GM12878 (cell line): ENCODE data around the gene CD70. TPM values are rescaled to one million over a fixed set of nuclear protein-coding genes. Genes with fewer than 3 reads are reported as not detected.

ENCODE experiments used
- CBX3 ChIP-seq: fragments of 200-600 bp; sonication (generic); IDR thresholded peaks from 2 replicates; pipeline ENCODE4 v1.6.1; 2016; ENCODE audit warnings: low read depth, borderline replicate concordance
- EP300 ChIP-seq, 2 experiments: fragments of 150-350 bp in 1 of 2; IDR thresholded peaks; 2 replicates each; pipeline ENCODE4 v1.6.1; 2011 to 2012; ENCODE audit warnings: low read depth in 2 of 2, low read length in 2 of 2, borderline replicate concordance in 1 of 2, improper control_type of control experiment in 1 of 2, inconsistent platforms in 1 of 2; ENCODE audit not compliant: control insufficient read depth in 1 of 2
- ESRRA ChIP-seq: IDR thresholded peaks from 2 replicates; pipeline ENCODE4 v1.6.1; 2012; ENCODE audit warnings: mild to moderate bottlenecking, low read length, improper control_type of control experiment
- HDAC2 ChIP-seq: fragments of 200-600 bp; sonication (generic); IDR thresholded peaks from 2 replicates; pipeline ENCODE4 v1.6.1; 2017
- HSF1 ChIP-seq: fragments of 150-350 bp; IDR thresholded peaks from 2 replicates; pipeline ENCODE4 v1.6.1; 2014; ENCODE audit warnings: mild to moderate bottlenecking, low read depth, low read length
- MYB ChIP-seq: fragments of 150-350 bp; IDR thresholded peaks from 2 replicates; pipeline ENCODE4 v1.6.1; 2014; ENCODE audit warnings: mild to moderate bottlenecking, low read depth, low read length, borderline replicate concordance
- NR2C2 ChIP-seq: IDR thresholded peaks from 2 replicates; pipeline ENCODE4 v1.6.1; 2011; ENCODE audit warnings: borderline replicate concordance, low read depth; ENCODE audit not compliant: control insufficient read depth, insufficient read length
- POU2F2 ChIP-seq: IDR thresholded peaks from 3 replicates; pipeline ENCODE4 v1.6.1; 2011; ENCODE audit warnings: low read depth, mild to moderate bottlenecking, low read length, borderline replicate concordance
- RCOR1 ChIP-seq: conservative IDR thresholded peaks from 2 replicates; pipeline ENCODE4 v1.6.1; 2012; ENCODE audit warnings: low read depth, low read length, improper control_type of control experiment
- RUNX3 ChIP-seq: IDR thresholded peaks from 2 replicates; pipeline ENCODE4 v1.6.1; 2012; ENCODE audit warnings: low read length, inconsistent platforms
- SUZ12 ChIP-seq: fragments of 200-600 bp; sonication (generic); IDR thresholded peaks from one replicate; pipeline ENCODE4 v1.6.1; 2018; ENCODE audit warnings: antibody characterized with exemption, mild to moderate bottlenecking; ENCODE audit not compliant: unreplicated experiment
- WRNIP1 ChIP-seq: IDR thresholded peaks from 2 replicates; pipeline ENCODE4 v1.6.1; 2011; ENCODE audit warnings: low read depth, low read length, improper control_type of control experiment, borderline replicate concordance
- YBX1 ChIP-seq: fragments of 450-650 bp; IDR thresholded peaks from 2 replicates; pipeline ENCODE4 v1.6.1; 2016; ENCODE audit warnings: antibody characterized with exemption
- polyA plus RNA-seq, 11 experiments: library from polyadenylated mRNA; depleted of rRNA in 4 of 11; unstranded in 6 of 11; stranded (reverse) in 5 of 11; fragments of >200 nt; fragmentation: Nextera tagmentation in 4 of 11; fragmentation: Illumina TruSeq in 1 of 11; extraction: Ambion mirVana in 4 of 11; extraction: Trizol in 1 of 11; gene quantifications; 1 replicate in 1 of 11; 2 replicates in 10 of 11; pipeline versions ENCODE4 v1.2.1 to v1.2.3, GENCODE V29; 2011 to 2016; ENCODE audit warnings: inconsistent platforms in 2 of 11, missing spikeins in 2 of 11, low read depth in 1 of 11
- total RNA-seq, 4 experiments: library from RNA; depleted of rRNA in 3 of 4; stranded (reverse); fragments of >200 nt in 3 of 4; fragmentation: Illumina TruSeq in 1 of 4; extraction: Trizol in 1 of 4; gene quantifications; 2 replicates each; pipeline versions ENCODE4 v1.2.1 to v1.2.3, GENCODE V29; 2013 to 2021
- TF ChIP-seq, protein P1 (sequence below): fragments of 450-650 bp; formaldehyde crosslinking; IDR thresholded peaks from 2 replicates; pipeline ENCODE4 v1.4.0; 2022; ENCODE audit warnings: mild to moderate bottlenecking, moderate library complexity
- TF ChIP-seq, protein P2 (sequence below): IDR thresholded peaks from 2 replicates; pipeline ENCODE4 v1.6.1; 2012; ENCODE audit warnings: low read depth, low read length, improper control_type of control experiment
- TF ChIP-seq, protein P3 (sequence below): IDR thresholded peaks from 2 replicates; pipeline ENCODE4 v1.6.1; 2011; ENCODE audit warnings: borderline replicate concordance, low read depth, mild to moderate bottlenecking, moderate library complexity, low read length; ENCODE audit not compliant: insufficient read depth, poor library complexity, severe bottlenecking
- TF ChIP-seq, protein P4 (sequence below): fragments of 450-650 bp; IDR thresholded peaks from 2 replicates; pipeline ENCODE4 v1.6.1; 2017; ENCODE audit warnings: mild to moderate bottlenecking, moderate library complexity

The CD70 gene
- total and polyA plus RNA-seq, 10 of the 15 experiments (the other 5 are each of a cell fraction or from before 2014, with no cell fraction given), result 16.4 to 441 (median 265) TPM

- TF ChIP-seq MYB (no peak), HDAC2 (no peak), RCOR1 (no peak), ESRRA (no peak), POU2F2 (0 out of 3 replicates have a peak, but pooled peaks have one; percentile 50), SUZ12 (no peak), WRNIP1 (0 out of 2 replicates have a peak, but pooled peaks have one; percentile 46), YBX1 (0 out of 2 replicates have a peak, but pooled peaks have one; percentile 82), NR2C2 (no peak), EP300 (IDR thresholded peaks at IDR 0.05; ENCODE audit: borderline replicate concordance in 1 of 2, control insufficient read depth in 1 of 2, low read depth in 2 of 2, low read length in 2 of 2) (peak in 1 of 2 experiments; percentile 69; a peak in 2 of 4 replicates), HSF1 (peak; percentile 69; the same call in 1 of the 2 replicates), RUNX3 (no peak), CBX3 (no peak)
- TF ChIP-seq, protein P1, sequence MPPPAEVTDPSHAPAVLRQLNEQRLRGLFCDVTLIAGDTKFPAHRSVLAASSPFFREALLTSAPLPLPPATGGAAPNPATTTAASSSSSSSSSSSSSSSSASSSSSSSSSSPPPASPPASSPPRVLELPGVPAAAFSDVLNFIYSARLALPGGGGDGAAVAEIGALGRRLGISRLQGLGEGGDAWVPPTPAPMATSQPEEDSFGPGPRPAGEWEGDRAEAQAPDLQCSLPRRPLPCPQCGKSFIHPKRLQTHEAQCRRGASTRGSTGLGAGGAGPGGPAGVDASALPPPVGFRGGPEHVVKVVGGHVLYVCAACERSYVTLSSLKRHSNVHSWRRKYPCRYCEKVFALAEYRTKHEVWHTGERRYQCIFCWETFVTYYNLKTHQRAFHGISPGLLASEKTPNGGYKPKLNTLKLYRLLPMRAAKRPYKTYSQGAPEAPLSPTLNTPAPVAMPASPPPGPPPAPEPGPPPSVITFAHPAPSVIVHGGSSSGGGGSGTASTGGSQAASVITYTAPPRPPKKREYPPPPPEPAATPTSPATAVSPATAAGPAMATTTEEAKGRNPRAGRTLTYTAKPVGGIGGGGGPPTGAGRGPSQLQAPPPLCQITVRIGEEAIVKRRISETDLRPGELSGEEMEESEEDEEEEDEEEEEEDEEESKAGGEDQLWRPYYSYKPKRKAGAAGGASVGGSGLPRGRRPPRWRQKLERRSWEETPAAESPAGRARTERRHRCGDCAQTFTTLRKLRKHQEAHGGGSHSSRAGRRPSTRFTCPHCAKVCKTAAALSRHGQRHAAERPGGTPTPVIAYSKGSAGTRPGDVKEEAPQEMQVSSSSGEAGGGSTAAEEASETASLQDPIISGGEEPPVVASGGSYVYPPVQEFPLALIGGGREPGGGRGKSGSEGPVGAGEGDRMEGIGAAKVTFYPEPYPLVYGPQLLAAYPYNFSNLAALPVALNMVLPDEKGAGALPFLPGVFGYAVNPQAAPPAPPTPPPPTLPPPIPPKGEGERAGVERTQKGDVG, result 0 out of 2 replicates have a peak, but pooled peaks have one; percentile 16
- TF ChIP-seq, protein P2, sequence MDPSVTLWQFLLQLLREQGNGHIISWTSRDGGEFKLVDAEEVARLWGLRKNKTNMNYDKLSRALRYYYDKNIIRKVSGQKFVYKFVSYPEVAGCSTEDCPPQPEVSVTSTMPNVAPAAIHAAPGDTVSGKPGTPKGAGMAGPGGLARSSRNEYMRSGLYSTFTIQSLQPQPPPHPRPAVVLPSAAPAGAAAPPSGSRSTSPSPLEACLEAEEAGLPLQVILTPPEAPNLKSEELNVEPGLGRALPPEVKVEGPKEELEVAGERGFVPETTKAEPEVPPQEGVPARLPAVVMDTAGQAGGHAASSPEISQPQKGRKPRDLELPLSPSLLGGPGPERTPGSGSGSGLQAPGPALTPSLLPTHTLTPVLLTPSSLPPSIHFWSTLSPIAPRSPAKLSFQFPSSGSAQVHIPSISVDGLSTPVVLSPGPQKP, result no peak
- TF ChIP-seq, protein P3, sequence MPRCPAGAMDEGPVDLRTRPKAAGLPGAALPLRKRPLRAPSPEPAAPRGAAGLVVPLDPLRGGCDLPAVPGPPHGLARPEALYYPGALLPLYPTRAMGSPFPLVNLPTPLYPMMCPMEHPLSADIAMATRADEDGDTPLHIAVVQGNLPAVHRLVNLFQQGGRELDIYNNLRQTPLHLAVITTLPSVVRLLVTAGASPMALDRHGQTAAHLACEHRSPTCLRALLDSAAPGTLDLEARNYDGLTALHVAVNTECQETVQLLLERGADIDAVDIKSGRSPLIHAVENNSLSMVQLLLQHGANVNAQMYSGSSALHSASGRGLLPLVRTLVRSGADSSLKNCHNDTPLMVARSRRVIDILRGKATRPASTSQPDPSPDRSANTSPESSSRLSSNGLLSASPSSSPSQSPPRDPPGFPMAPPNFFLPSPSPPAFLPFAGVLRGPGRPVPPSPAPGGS, result peak; percentile 70
- TF ChIP-seq, protein P4, sequence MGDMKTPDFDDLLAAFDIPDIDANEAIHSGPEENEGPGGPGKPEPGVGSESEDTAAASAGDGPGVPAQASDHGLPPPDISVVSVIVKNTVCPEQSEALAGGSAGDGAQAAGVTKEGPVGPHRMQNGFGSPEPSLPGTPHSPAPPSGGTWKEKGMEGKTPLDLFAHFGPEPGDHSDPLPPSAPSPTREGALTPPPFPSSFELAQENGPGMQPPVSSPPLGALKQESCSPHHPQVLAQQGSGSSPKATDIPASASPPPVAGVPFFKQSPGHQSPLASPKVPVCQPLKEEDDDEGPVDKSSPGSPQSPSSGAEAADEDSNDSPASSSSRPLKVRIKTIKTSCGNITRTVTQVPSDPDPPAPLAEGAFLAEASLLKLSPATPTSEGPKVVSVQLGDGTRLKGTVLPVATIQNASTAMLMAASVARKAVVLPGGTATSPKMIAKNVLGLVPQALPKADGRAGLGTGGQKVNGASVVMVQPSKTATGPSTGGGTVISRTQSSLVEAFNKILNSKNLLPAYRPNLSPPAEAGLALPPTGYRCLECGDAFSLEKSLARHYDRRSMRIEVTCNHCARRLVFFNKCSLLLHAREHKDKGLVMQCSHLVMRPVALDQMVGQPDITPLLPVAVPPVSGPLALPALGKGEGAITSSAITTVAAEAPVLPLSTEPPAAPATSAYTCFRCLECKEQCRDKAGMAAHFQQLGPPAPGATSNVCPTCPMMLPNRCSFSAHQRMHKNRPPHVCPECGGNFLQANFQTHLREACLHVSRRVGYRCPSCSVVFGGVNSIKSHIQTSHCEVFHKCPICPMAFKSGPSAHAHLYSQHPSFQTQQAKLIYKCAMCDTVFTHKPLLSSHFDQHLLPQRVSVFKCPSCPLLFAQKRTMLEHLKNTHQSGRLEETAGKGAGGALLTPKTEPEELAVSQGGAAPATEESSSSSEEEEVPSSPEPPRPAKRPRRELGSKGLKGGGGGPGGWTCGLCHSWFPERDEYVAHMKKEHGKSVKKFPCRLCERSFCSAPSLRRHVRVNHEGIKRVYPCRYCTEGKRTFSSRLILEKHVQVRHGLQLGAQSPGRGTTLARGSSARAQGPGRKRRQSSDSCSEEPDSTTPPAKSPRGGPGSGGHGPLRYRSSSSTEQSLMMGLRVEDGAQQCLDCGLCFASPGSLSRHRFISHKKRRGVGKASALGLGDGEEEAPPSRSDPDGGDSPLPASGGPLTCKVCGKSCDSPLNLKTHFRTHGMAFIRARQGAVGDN, result peak; percentile 84
These were observed 3.7 kb downstream of the CD70 start (continued) for GRCh38 chr19:6587093-6587820.
